Neural progenitor cell (in vitro differentiated cells): ENCODE measurements around the gene MYO10.

Experiments
- EZH2phosphoT487 ChIP-seq: fragments of 200-600 bp; sonication (generic); IDR thresholded peaks from 2 replicates; pipeline ENCODE4 v1.6.1; 2017; ENCODE audit warnings: antibody characterized with exemption
- TF ChIP-seq, protein P1 (sequence below): fragments of 200-600 bp; sonication (generic); IDR thresholded peaks from 2 replicates; pipeline ENCODE4 v1.5.1; 2017; ENCODE audit warnings: antibody characterized with exemption, mild to moderate bottlenecking

GRCh38 chr5:16970826-16971225, 34.7 kb upstream of the MYO10 start:
- TF ChIP-seq, protein P1, sequence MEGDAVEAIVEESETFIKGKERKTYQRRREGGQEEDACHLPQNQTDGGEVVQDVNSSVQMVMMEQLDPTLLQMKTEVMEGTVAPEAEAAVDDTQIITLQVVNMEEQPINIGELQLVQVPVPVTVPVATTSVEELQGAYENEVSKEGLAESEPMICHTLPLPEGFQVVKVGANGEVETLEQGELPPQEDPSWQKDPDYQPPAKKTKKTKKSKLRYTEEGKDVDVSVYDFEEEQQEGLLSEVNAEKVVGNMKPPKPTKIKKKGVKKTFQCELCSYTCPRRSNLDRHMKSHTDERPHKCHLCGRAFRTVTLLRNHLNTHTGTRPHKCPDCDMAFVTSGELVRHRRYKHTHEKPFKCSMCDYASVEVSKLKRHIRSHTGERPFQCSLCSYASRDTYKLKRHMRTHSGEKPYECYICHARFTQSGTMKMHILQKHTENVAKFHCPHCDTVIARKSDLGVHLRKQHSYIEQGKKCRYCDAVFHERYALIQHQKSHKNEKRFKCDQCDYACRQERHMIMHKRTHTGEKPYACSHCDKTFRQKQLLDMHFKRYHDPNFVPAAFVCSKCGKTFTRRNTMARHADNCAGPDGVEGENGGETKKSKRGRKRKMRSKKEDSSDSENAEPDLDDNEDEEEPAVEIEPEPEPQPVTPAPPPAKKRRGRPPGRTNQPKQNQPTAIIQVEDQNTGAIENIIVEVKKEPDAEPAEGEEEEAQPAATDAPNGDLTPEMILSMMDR: no peak
- TF ChIP-seq EZH2phosphoT487: no peak
